Keratinocyte (primary cell): ENCODE measurements around the gene PPP5C. TPM values are rescaled to one million over a fixed set of nuclear protein-coding genes. Genes with fewer than 3 reads are reported as not detected.

ENCODE experiments used
- DNase-seq: peaks from one replicate; pipeline ENCODE4 v3.0.0-alpha.2; 2011; ENCODE audit warnings: low read depth, missing footprints, low spot score
- FAIRE-seq: peaks from 2 replicates; lab custom pipeline; 2011; peaks lifted over from hg19 to GRCh38; lab: Jason Lieb, UNC
- H2AFZ ChIP-seq: 2 replicates; pipeline ENCODE4 v1.6.0; 2012; ENCODE audit warnings: low read length, control low read depth, inconsistent platforms; ENCODE audit not compliant: control insufficient read depth
- H3K27ac ChIP-seq: 2 replicates; pipeline ENCODE4 v1.5.1; 2011; ENCODE audit warnings: low read length; ENCODE audit not compliant: control insufficient read depth, insufficient read depth
- H3K27me3 ChIP-seq: 3 replicates; pipeline ENCODE4 v1.6.0; 2011; ENCODE audit warnings: low read length; ENCODE audit not compliant: control insufficient read depth, insufficient read depth; ENCODE audit errors: extremely low read depth
- H3K36me3 ChIP-seq, 2 experiments: 2 replicates in 1 of 2; 3 replicates in 1 of 2; pipeline ENCODE4 v1.5.1; 2011; ENCODE audit warnings: low read length in 2 of 2, mild to moderate bottlenecking in 1 of 2; ENCODE audit not compliant: control insufficient read depth in 2 of 2, insufficient read depth in 2 of 2; ENCODE audit errors: extremely low read depth in 1 of 2
- H3K4me1 ChIP-seq: 3 replicates; pipeline ENCODE4 v1.5.1; 2011; ENCODE audit warnings: low read length; ENCODE audit not compliant: control insufficient read depth, insufficient read depth; ENCODE audit errors: extremely low read depth
- H3K4me2 ChIP-seq: 3 replicates; pipeline ENCODE4 v1.6.0; 2011; ENCODE audit warnings: low read depth, low read length; ENCODE audit not compliant: control insufficient read depth, insufficient read depth; ENCODE audit errors: extremely low read depth
- H3K4me3 ChIP-seq, 3 experiments: fragments of 200-600 bp in 1 of 3; sonication (generic) in 1 of 3; 2 replicates in 2 of 3; 3 replicates in 1 of 3; pipeline ENCODE4 v1.5.1; 2011 to 2016; ENCODE audit warnings: low read length in 3 of 3, mild to moderate bottlenecking in 3 of 3, control low read depth in 2 of 3, inconsistent platforms in 1 of 3, low read depth in 1 of 3, mixed read lengths in 1 of 3, mixed run types in 1 of 3, moderate library complexity in 1 of 3; ENCODE audit not compliant: control insufficient read depth in 2 of 3, insufficient read depth in 2 of 3; ENCODE audit errors: extremely low read depth in 1 of 3
- H3K79me2 ChIP-seq: 2 replicates; pipeline ENCODE4 v1.6.0; 2012; ENCODE audit warnings: low read length; ENCODE audit not compliant: control insufficient read depth, insufficient read depth
- H3K9ac ChIP-seq: 3 replicates; pipeline ENCODE4 v1.6.0; 2011; ENCODE audit warnings: low read length; ENCODE audit not compliant: control insufficient read depth, insufficient read depth; ENCODE audit errors: extremely low read depth
- H3K9me1 ChIP-seq: 3 replicates; pipeline ENCODE4 v1.6.0; 2011; ENCODE audit warnings: low read length; ENCODE audit not compliant: control insufficient read depth, insufficient read depth; ENCODE audit errors: extremely low read depth
- H3K9me3 ChIP-seq: 2 replicates; pipeline ENCODE4 v1.5.1; 2012; ENCODE audit warnings: low read depth, low read length; ENCODE audit not compliant: control insufficient read depth
- H4K20me1 ChIP-seq: 3 replicates; pipeline ENCODE4 v1.6.0; 2011; ENCODE audit warnings: low read length; ENCODE audit not compliant: control insufficient read depth, insufficient read depth; ENCODE audit errors: extremely low read depth
- EZH2 ChIP-seq: IDR thresholded peaks from one replicate; pipeline ENCODE4 v1.6.1; 2012; ENCODE audit warnings: inconsistent platforms, mild to moderate bottlenecking, low read length, moderate library complexity
- dilution Hi-C: fragments of 300-500 bp; cut with MboI; formaldehyde crosslinking; loops from one replicate; pipeline ENCODE4 v1.7.0; 2020; ENCODE audit warnings: low sequenced_read_pairs; ENCODE audit not compliant: extremely low pct_ligation_motif_present
- polyA plus RNA-seq, 5 experiments: library from polyadenylated mRNA; depleted of rRNA in 3 of 5; stranded (reverse) in 3 of 5; stranded (forward) in 1 of 5; unstranded in 1 of 5; fragments of >200 nt; gene quantifications; 1 replicate in 1 of 5; 2 replicates in 3 of 5; 3 replicates in 1 of 5; pipeline versions ENCODE4 v1.2.1 to v1.2.3, GENCODE V29; 2011 to 2012; ENCODE audit warnings: missing spikeins in 2 of 5, low read depth in 1 of 5, low replicate concordance in 1 of 5
- TF ChIP-seq, protein P1 (sequence below), 3 experiments: IDR thresholded peaks in 1 of 3; conservative IDR thresholded peaks in 1 of 3; optimal IDR thresholded peaks in 1 of 3; 2 replicates in 2 of 3; 3 replicates in 1 of 3; pipeline versions ENCODE3 to v1.5.1; 2011; ENCODE audit warnings: low read length in 3 of 3, mild to moderate bottlenecking in 3 of 3, moderate library complexity in 2 of 3, control low read depth in 1 of 3, inconsistent platforms in 1 of 3; ENCODE audit not compliant: insufficient read depth in 2 of 3; ENCODE audit errors: extremely low read depth in 1 of 3

PPP5C gene
- polyA plus RNA-seq, 1 donor (not counting 4 experiments of a cell fraction or from before 2014, with no cell fraction given), result 97.5 TPM

DNA sequence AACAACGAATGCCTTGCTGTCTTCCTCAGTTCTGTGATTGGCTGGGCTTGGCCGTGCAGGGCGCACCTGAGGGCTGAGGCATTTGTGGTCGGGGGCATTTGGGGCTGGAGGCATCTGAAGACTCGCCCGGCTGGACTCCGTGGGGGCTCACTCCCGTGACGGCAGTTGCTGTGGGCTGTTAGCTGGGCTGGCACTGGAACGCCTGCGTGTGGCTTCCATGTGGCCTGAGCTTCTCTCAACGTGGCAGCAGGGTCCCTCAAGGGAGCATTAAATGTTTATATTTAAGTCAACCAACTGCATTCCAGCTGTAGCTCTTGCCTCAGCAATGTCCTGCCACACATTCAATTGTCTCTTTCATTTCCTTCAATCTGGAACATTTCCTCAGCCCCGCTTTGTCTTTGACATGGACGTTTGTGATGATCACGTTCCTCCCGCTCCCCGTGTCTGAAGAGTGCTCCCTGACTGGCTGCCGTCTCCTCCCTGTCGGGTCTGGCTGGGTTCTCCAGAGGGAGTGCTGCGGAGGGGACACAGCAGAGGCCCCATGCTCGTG lies 45.4 kb downstream of the PPP5C start:
- Histone ChIP-seq H3K27me3 (no peaks in the 10 kb centered on the region), H3K36me3 (peaks cover 21 to 24% of the 10 kb centered on the region in 2 experiments), H3K79me2 (no peaks in the 10 kb centered on the region), H3K4me3 (no peak overlapping the region), H3K9me3 (peaks cover 4% of the 10 kb centered on the region), H3K27ac (no peak overlapping the region), H2AFZ (no peak overlapping the region), H4K20me1 (no peaks in the 10 kb centered on the region), H3K9me1 (no peaks in the 10 kb centered on the region), H3K4me2 (no peak overlapping the region), H3K4me1 (no peaks in the 10 kb centered on the region), H3K9ac (no peak overlapping the region)
- dilution Hi-C loops, result no loop called here
- DNase-seq (no peak), FAIRE-seq (no peak)
- TF ChIP-seq EZH2, result no peak
- TF ChIP-seq, protein P1, sequence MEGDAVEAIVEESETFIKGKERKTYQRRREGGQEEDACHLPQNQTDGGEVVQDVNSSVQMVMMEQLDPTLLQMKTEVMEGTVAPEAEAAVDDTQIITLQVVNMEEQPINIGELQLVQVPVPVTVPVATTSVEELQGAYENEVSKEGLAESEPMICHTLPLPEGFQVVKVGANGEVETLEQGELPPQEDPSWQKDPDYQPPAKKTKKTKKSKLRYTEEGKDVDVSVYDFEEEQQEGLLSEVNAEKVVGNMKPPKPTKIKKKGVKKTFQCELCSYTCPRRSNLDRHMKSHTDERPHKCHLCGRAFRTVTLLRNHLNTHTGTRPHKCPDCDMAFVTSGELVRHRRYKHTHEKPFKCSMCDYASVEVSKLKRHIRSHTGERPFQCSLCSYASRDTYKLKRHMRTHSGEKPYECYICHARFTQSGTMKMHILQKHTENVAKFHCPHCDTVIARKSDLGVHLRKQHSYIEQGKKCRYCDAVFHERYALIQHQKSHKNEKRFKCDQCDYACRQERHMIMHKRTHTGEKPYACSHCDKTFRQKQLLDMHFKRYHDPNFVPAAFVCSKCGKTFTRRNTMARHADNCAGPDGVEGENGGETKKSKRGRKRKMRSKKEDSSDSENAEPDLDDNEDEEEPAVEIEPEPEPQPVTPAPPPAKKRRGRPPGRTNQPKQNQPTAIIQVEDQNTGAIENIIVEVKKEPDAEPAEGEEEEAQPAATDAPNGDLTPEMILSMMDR (optimal IDR thresholded peaks at IDR 0.05 in 1 of 3, IDR thresholded peaks at IDR 0.05 in 1 of 3, conservative IDR thresholded peaks at IDR 0.05 in 1 of 3; ENCODE audit: extremely low read depth in 1 of 3, insufficient read depth in 2 of 3, low read length in 3 of 3), result no peak

DNA sequence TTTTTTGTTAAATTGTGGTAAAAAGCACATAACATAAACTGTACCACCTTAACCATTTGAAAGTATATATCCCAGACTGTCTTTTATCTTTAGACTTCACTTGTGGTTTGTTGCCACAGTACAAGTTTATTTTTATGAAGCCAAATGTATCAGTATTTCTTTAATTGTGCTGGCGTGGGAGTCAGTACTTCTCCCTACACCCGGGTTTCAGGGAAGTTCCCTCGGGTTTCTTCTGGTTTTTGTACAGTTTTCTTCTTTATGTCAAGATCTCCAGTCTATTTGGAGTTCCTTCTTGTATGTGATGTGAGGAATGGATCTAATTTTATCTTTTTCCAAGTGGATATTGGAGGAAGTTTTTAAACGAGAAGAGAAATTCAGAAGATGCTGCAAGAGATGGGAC lies 46.0 kb downstream of the PPP5C start:
- H2AFZ ChIP-seq, result no peak overlapping the region
- no peak overlapping the region for H3K4me2 ChIP-seq
- no peak overlapping the region for H3K9ac ChIP-seq
- H3K36me3 ChIP-seq, result peaks cover 16 to 19% of the 10 kb centered on the region in 2 experiments
- no peaks in the 10 kb centered on the region for H3K27me3 ChIP-seq
- no peaks in the 10 kb centered on the region for H3K4me1 ChIP-seq
- peaks cover 4% of the 10 kb centered on the region for H3K9me3 ChIP-seq
- no peaks in the 10 kb centered on the region for H3K9me1 ChIP-seq
- no peak for TF ChIP-seq EZH2
- TF ChIP-seq, protein P1 (optimal IDR thresholded peaks at IDR 0.05 in 1 of 3, IDR thresholded peaks at IDR 0.05 in 1 of 3, conservative IDR thresholded peaks at IDR 0.05 in 1 of 3; ENCODE audit: extremely low read depth in 1 of 3, insufficient read depth in 2 of 3, low read length in 3 of 3), result no peak
- H3K27ac ChIP-seq, result no peak overlapping the region
- H3K79me2 ChIP-seq, result no peaks in the 10 kb centered on the region
- DNase-seq (no peak), FAIRE-seq (no peak)
- no peaks in the 10 kb centered on the region for H4K20me1 ChIP-seq
- no peak overlapping the region for H3K4me3 ChIP-seq
- dilution Hi-C loops, result no loop called here
